Duodenal mucosa (tissue), 2 donors: ENCODE measurements around the gene ARID3B.

Source experiments
- H3K27ac ChIP-seq: one replicate; pipeline ENCODE4 v1.7.0; 2013; ENCODE audit warnings: low read depth, low read length
- H3K27me3 ChIP-seq, 2 donors: one replicate each; pipeline ENCODE4 v1.7.0; 2013; ENCODE audit warnings: low read length in 2 of 2, control low read depth in 1 of 2; ENCODE audit not compliant: insufficient read depth in 2 of 2, control insufficient read depth in 1 of 2
- H3K36me3 ChIP-seq, 2 donors: one replicate each; pipeline ENCODE4 v1.7.0; 2013; ENCODE audit warnings: low read length in 2 of 2, control low read depth in 1 of 2; ENCODE audit not compliant: insufficient read depth in 2 of 2, control insufficient read depth in 1 of 2
- H3K4me1 ChIP-seq, 2 donors: one replicate each; pipeline ENCODE4 v1.7.0; 2013; ENCODE audit warnings: low read length in 2 of 2, control low read depth in 1 of 2; ENCODE audit not compliant: insufficient read depth in 2 of 2, control insufficient read depth in 1 of 2
- H3K4me3 ChIP-seq, 2 donors: one replicate each; pipeline ENCODE4 v1.7.0; 2013; ENCODE audit warnings: low read length in 2 of 2, low read depth in 1 of 2
- H3K9ac ChIP-seq, 2 donors: one replicate each; pipeline ENCODE4 v1.7.0; 2013; ENCODE audit warnings: low read length in 2 of 2, low read depth in 1 of 2
- H3K9me3 ChIP-seq, 2 donors: one replicate each; pipeline ENCODE4 v1.7.0; 2013; ENCODE audit warnings: low read length in 2 of 2, control low read depth in 1 of 2; ENCODE audit not compliant: control insufficient read depth in 1 of 2

Gene ARID3B

DNA sequence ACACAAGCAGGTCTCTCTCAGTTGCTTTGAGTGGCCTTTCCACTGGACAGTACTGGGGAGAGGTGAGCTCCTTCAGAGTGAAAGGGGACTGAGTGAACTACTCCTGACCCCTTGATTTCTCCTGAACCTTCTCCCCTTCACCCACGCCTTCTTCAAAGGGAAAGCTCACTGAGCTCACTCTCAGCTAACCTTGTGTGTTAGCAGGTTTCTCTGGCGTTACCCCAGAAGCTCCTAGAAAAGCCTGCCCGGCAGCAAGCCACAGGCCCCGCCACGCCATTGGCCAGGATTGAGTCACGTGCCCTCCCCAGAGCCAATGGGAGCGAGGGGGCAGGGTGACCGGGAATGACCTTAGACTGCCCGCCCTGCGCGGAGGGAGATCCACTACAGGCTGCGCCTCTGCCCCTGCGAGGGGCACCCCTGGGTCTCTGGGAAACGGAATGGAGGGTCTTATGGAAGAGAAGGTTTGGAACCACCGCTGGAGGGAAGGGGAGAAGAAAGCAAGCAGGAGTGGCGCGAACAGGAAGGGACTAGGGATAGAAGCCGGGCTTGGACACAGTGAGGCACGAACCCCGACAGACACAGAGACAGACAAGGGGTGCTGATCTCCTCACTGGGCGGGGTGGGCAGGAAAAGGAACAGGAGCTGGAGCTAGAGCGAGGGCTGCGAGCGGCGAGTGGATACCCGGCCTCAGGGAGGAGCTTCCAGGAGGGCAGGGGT, 57.3 kb downstream of the ARID3B start:
- Histone ChIP-seq H3K27me3 (no peaks in the 10 kb centered on the region), H3K4me3 (peak overlapping the region; percentile 92 to 98), H3K27ac (peak overlapping the region; percentile 79), H3K36me3 (peaks cover 5 to 20% of the 10 kb centered on the region in 2 donors), H3K9ac (peak overlapping the region; percentile 93 to 98), H3K9me3 (no peaks in the 10 kb centered on the region), H3K4me1 (peaks cover 18 to 22% of the 10 kb centered on the region in 2 donors)

- Histone ChIP-seq H3K4me3 (peak overlapping the region; percentile 92 to 98), H3K9ac (peak overlapping the region; percentile 93 to 98), H3K27ac (no peak overlapping the region), H3K9me3 (no peaks in the 10 kb centered on the region), H3K27me3 (no peaks in the 10 kb centered on the region), H3K4me1 (peaks cover 18 to 22% of the 10 kb centered on the region in 2 donors), H3K36me3 (peaks cover 5 to 13% of the 10 kb centered on the region in 2 donors)
These were observed 58.1 kb downstream of the ARID3B start for GRCh38 chr15:74599156-74599555.

GRCh38 chr15:74603026-74603788, 62.2 kb downstream of the ARID3B start:
- no peaks in the 10 kb centered on the region for H3K27me3 ChIP-seq
- H3K4me3 ChIP-seq: no peak overlapping the region
- no peak overlapping the region for H3K9ac ChIP-seq
- peaks cover 13 to 16% of the 10 kb centered on the region in 2 donors for H3K4me1 ChIP-seq
- no peaks in the 10 kb centered on the region for H3K9me3 ChIP-seq
- H3K27ac ChIP-seq: no peak overlapping the region
- no peaks in the 10 kb centered on the region for H3K36me3 ChIP-seq

- Histone ChIP-seq H3K9me3 (no peaks in the 10 kb centered on the region), H3K27ac (no peak overlapping the region), H3K36me3 (no peaks in the 10 kb centered on the region), H3K27me3 (no peaks in the 10 kb centered on the region), H3K4me3 (no peak overlapping the region), H3K9ac (no peak overlapping the region), H3K4me1 (peaks cover 8% of the 10 kb centered on the region in 2 donors)
These were observed 63.0 kb downstream of the ARID3B start for GRCh38 chr15:74603789-74604705.

DNA sequence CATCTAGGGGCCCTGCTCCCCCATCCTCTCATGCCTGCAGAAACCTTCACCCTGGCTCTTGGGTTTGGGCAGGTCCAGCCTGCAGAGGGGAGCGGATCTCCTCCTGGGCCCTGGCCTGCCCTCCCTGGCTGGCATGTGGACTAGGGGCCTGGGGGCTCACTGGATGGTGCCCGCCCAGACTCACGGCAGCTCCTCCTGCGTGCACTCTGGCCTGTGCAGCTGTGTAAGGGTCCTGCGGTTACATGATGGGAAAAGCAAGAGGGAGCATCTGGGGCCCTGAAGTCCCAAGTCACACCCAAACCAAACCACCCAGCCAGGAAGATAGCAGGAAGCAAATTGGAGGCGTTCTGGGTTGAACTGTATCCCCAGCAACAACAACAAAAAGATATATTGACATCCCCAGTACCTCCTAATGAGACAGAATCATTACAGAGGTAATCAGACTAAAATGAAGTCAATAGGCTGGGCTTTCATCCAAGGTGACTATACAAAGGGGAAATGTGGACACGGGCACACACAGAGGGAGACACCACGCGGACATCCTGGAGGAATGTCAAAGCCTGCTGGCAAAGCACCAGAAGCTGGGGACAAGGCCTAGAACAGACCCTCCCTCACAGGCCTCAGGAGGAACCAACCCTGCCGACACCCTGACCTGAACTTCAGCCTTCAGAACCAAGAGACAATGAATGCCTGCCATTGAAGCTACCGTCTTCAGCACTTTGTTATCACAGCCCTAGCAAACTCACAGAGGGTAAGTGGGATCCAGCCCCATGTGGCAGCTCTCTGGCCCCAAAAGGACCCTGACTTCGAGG, 64.2 kb downstream of the ARID3B start:
- no peaks in the 10 kb centered on the region for H3K9me3 ChIP-seq
- H3K4me1 ChIP-seq: no peaks in the 10 kb centered on the region
- H3K27ac ChIP-seq: no peak overlapping the region
- no peaks in the 10 kb centered on the region for H3K27me3 ChIP-seq
- no peak overlapping the region for H3K4me3 ChIP-seq
- no peaks in the 10 kb centered on the region for H3K36me3 ChIP-seq
- no peak overlapping the region for H3K9ac ChIP-seq

DNA sequence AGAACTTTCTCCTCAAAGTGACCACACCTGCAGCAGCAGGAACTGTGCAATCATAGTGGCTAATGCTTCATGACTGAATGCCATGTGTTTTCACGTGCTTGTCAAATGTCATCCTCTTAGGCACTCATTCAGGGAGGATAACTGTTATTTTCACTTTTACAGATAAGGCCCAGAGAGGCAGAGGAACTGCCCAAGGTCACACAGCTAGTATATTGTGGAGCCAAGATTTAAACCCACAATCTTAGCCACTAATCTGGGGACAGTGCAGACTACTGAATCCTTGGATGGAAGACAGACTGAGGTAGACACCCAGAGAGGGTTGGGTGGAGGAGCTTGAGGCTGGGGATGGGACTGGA, 64.8 kb downstream of the ARID3B start:
- H3K27ac ChIP-seq: no peak overlapping the region
- no peak overlapping the region for H3K9ac ChIP-seq
- no peaks in the 10 kb centered on the region for H3K27me3 ChIP-seq
- no peaks in the 10 kb centered on the region for H3K36me3 ChIP-seq
- no peaks in the 10 kb centered on the region for H3K9me3 ChIP-seq
- H3K4me3 ChIP-seq: no peak overlapping the region
- no peaks in the 10 kb centered on the region for H3K4me1 ChIP-seq

DNA sequence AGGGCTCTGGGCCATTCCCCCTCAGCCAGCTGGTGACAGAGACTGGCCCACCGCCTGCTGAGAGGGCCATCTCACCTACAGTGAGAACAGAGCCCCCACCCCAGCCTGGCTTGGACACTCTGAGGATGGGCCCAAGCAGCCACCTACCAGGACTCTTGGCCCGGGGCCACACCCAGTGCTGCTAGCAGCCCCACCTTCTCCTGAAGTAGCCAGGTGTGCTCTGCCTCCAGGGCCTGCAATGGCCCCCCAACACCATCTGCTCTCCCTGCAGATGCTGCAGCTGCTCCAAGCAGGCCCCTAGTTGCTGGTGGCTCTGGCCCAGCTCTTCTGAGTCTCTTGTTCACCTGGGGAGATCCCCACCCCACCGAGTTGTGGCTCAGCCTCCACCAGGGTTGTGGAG, 67.8 kb downstream of the ARID3B start:
- Histone ChIP-seq H3K9me3 (no peaks in the 10 kb centered on the region), H3K9ac (no peak overlapping the region), H3K27ac (no peak overlapping the region), H3K4me3 (no peak overlapping the region), H3K27me3 (no peaks in the 10 kb centered on the region), H3K4me1 (no peaks in the 10 kb centered on the region), H3K36me3 (no peaks in the 10 kb centered on the region)

- Histone ChIP-seq H3K36me3 (no peaks in the 10 kb centered on the region), H3K9me3 (no peaks in the 10 kb centered on the region), H3K4me3 (no peak overlapping the region), H3K27ac (no peak overlapping the region), H3K27me3 (no peaks in the 10 kb centered on the region), H3K4me1 (no peaks in the 10 kb centered on the region), H3K9ac (no peak overlapping the region)
These were observed 68.9 kb downstream of the ARID3B start for GRCh38 chr15:74609938-74610301.

- no peaks in the 10 kb centered on the region for H3K36me3 ChIP-seq
- no peaks in the 10 kb centered on the region for H3K27me3 ChIP-seq
- H3K4me1 ChIP-seq: no peaks in the 10 kb centered on the region
- no peaks in the 10 kb centered on the region for H3K9me3 ChIP-seq
- no peak overlapping the region for H3K4me3 ChIP-seq
- no peak overlapping the region for H3K27ac ChIP-seq
- H3K9ac ChIP-seq: no peak overlapping the region
These were observed 69.4 kb downstream of the ARID3B start for GRCh38 chr15:74610302-74610951.
